Sigmoid colon (tissue), 4 donors: ENCODE data around the gene MMD.

ENCODE experiments used
- POLR2AphosphoS5 ChIP-seq, 4 donors: sonication (generic); formaldehyde crosslinking; IDR thresholded peaks; one replicate each; pipeline ENCODE4 v1.6.1; 2017; ENCODE audit warnings: antibody characterized with exemption in 4 of 4
- TF ChIP-seq, protein P1 (sequence below), 4 experiments: fragments of 450-650 bp in 3 of 4; fragments of 200-600 bp in 1 of 4; IDR thresholded peaks; one replicate each; pipeline ENCODE4 v1.5.1; 2016 to 2019; ENCODE audit warnings: antibody characterized with exemption in 4 of 4, mild to moderate bottlenecking in 3 of 4, moderate library complexity in 2 of 4

DNA sequence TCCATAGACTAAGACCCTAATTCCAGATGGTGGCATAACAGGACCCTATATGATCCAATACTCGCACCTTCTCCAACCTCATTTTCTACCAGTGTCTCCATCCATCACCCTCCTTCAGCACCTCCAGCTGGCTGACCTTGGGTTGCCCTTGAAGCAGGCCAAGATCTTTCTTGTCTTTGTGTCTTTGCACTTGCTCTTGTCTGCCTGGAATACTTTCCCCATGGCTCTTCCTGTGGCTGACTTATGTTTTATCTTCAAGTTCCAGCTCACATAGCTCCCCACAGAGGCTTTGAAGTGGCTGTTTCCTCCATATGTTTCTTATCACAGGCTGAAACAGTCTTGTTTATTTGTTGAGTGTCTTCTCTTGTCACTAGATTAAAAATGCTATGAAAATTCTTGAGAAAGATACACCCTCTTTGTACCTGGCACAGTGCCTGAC, 29.6 kb upstream of the MMD start:
- TF ChIP-seq, protein P1, sequence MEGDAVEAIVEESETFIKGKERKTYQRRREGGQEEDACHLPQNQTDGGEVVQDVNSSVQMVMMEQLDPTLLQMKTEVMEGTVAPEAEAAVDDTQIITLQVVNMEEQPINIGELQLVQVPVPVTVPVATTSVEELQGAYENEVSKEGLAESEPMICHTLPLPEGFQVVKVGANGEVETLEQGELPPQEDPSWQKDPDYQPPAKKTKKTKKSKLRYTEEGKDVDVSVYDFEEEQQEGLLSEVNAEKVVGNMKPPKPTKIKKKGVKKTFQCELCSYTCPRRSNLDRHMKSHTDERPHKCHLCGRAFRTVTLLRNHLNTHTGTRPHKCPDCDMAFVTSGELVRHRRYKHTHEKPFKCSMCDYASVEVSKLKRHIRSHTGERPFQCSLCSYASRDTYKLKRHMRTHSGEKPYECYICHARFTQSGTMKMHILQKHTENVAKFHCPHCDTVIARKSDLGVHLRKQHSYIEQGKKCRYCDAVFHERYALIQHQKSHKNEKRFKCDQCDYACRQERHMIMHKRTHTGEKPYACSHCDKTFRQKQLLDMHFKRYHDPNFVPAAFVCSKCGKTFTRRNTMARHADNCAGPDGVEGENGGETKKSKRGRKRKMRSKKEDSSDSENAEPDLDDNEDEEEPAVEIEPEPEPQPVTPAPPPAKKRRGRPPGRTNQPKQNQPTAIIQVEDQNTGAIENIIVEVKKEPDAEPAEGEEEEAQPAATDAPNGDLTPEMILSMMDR (IDR thresholded peaks at IDR 0.05) = no peak
- TF ChIP-seq POLR2AphosphoS5 (IDR thresholded peaks at IDR 0.05) = peak in 3 of 4 donors; percentile 45 to 78 (median 69)
